ENCODE data around the gene LRFN2.

DNA sequence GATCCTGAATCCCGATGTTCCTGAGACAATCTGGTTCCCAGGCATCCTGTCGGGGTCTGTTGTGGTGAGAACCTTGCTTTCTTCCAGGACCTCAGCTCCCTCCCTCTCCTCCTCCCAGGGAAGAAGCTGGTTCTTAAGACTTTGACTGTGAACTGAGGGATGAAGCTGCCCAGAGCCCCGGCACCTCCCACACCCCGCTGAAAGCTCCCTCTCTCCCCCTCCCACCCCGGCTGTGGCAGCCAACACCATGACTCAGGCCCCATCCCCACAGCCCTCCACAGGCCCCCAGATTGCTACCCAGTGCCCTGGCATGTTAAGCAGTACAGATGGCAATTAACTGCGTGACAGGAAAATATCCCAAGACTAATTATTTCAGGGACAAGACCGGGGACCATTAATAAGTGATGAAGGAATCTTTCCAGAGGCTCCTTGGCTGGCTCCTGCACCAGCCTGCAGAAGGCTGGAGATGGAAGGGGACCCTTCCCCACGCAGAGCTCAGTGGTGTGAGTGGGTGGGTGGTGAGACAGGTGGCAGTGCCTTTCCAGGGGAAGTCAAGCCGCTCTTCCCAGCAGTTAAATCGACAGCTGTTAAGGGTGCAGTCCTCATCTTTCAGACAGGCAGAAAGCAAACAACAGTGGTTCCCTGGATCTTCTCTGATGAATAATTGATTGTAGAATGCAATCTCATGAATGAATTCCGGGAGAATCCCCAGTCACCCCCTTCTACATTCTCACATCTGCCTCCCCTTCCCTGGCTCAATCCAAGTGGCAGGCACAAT, 237.9 kb downstream of the LRFN2 start:
- TF ChIP-seq, protein P1, sequence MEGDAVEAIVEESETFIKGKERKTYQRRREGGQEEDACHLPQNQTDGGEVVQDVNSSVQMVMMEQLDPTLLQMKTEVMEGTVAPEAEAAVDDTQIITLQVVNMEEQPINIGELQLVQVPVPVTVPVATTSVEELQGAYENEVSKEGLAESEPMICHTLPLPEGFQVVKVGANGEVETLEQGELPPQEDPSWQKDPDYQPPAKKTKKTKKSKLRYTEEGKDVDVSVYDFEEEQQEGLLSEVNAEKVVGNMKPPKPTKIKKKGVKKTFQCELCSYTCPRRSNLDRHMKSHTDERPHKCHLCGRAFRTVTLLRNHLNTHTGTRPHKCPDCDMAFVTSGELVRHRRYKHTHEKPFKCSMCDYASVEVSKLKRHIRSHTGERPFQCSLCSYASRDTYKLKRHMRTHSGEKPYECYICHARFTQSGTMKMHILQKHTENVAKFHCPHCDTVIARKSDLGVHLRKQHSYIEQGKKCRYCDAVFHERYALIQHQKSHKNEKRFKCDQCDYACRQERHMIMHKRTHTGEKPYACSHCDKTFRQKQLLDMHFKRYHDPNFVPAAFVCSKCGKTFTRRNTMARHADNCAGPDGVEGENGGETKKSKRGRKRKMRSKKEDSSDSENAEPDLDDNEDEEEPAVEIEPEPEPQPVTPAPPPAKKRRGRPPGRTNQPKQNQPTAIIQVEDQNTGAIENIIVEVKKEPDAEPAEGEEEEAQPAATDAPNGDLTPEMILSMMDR (conservative IDR thresholded peaks at IDR 0.05; ENCODE audit: low read depth, low read length), result no peak
- no peak for TF ChIP-seq EZH2 (IDR thresholded peaks at IDR 0.05; ENCODE audit: low read length, unreplicated experiment)
